NCI-H2227 (cell line): ENCODE data around the gene RAB40B.
"Not testable (repeated sequence)": the region's sequence is repeated elsewhere in the genome, so short reads cannot be mapped to it uniquely, and the experiment has no call there.

Experiments used
- DNase-seq: peaks from one replicate; lab custom pipeline; 2025; ENCODE audit not compliant: unreplicated experiment; lab: John Stamatoyannopoulos, UW

The RAB40B gene

DNA sequence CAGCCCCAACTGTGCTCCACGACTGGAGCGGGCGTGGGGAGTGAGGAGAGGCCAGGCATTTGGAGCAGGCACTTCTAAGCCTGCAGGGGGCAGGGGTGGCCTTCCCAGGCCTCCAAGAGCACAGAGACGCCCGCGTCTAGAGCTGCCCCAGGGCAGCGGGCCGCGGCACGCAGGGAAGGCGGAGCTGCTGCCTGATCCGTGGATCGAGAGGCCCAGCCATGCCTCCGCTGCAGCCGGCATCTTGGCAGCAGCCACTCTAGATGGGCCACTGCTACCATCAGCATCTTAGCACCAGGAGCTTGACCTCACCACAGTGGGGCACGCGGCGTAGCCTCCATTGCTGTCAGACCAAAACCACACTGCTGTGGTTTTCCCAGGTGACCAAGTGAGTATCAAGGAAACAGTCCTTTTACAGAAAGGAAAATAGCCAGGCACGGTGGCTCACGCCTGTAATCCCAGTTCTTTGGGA is 29.8 kb downstream of the RAB40B start:
- DNase-seq = no peak

DNA sequence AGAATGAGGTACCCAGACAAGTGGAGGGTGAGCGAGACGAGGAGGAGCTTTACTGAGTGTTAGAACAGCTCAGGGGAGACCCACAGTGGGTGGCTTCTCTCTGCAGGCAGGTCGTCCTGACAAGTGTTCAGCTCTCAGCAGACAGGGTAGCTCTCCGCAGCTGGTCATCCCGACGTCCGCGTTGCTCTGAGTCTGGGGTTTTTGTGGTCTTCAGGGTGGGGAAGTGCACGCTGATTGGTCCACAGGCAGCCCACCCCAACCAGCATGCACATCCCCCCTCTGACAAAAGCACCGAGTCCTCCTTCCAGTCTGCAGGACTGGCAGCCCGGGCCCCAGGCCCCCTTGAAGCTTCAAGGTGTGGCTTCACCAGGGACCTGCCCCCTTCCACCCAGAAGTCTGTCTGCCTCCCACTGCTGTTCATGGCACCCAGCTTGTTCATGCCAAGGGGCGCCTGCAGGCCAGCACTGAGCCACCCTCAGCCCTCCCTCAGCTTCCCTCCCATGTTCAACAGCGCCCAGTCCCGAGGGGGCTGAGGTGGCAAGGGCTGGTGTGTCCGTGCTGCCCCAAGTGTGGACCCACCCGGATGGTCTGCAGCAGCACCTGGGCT is 30.4 kb downstream of the RAB40B start:
- DNase-seq = no peak

DNA sequence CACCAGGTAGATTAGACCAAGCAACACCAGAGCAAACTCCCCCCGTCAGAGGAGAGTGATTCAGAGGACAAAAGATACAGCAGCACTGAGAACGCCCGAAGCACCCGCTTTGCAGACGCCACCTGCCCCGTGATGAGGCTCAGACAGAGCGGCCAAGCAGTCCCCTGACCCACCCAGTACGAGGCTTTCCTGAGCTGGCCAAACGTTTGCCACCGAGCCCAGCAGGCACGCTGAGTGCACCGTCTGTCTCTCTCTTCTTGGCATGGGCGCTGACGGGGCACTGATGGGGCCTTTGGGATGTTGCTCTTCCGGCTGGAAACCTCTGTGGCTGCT is 30.9 kb downstream of the RAB40B start:
- DNase-seq = no peak

DNA sequence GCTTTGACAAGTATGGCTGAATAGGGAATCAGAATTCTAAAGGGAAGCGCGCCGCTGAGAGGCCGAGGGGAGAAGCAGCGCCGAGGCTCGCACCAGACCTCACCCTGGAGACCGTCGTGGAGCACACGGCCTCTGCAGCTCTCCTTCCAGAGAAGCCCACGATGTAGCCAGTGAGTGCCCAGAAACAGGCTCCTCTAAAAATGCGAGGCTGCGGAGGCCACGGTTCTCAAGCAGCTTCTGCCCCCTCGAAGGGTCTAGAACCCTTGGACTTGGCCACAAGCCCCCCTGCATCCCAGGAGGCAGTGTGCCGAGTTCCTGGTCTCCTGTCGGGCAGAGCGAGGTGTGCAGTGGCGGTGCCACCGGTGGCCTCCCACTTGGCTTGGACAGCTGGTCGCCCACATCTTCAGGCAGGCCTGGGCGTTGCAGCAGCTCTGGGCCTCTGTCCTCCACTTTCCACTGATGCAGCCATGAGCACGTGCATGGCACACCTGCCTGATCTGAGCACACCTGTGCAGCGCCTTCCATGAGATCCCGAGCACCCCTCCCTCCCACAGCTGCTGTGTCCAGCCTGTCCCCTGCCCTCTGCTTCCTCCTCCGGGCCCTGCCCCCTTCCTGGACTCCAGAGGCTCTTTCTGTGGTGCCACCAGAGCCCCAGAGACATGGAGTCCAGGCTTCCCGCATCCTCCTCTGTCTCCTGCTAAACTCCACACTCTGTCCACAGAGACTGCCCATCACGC is 31.4 kb downstream of the RAB40B start:
- DNase-seq = no peak

DNA sequence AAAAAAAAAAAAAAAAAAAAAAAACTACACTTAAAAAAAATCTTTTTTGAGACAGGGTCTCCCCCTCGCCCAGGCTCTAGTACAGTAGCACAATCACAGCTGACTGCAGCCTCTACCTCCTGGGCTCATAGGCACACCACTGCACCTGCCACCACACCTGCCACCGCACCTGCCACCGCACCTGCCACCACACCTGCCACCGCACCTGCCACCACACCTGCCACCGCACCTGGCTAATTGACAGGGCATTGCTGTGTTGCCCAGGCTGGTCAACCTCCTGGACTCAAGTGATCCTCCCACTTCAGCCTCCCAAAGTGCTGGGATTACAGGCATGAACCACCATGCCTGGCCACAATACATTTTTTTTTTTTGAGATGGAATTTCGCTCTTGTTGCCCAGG is 32.6 kb downstream of the RAB40B start:
- DNase-seq = no peak

DNA sequence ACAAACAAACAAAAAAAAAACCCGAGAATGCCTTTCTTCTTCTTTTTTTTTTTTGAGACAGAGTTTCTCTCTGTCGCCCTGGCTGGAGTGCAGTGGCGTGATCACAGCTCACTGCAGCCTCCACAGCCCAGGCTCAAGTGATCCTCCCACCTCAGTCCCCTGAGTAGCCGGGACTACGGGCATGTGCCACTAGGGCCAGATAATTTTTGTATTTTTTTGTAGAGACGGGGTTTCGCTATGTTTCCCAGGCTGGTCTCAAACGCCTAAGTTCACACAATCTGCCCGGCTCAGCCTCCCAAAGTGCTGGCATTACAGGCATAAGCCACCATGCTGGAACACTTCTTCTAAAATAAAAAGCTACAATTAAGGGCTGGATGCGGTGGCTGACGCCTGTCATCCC is 33.3 kb downstream of the RAB40B start:
- no peak for DNase-seq

DNA sequence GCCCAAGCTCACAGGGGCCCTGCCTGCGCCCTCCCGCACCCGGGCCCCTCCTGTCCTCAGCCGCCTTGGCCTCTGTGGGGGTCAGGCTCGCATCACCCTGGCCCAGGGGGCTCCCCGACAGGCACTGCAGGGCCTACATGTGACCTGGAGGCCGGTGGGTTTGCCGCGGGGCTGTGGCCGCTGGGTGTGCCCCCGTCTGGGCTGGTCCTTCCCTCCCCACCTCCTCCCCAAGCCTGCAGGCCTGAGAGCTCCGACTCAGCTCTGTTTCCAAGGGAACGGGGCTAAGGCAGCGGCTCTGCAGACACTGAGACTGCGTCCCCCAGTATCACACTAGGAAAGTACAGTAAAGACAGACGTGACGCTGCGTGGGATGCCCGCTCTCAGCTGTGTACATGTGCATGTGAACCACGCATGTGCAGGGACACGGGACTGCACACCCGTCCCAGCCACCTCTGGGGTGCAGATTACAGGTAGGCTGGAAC is 33.8 kb downstream of the RAB40B start:
- DNase-seq = peak; percentile 78

DNA sequence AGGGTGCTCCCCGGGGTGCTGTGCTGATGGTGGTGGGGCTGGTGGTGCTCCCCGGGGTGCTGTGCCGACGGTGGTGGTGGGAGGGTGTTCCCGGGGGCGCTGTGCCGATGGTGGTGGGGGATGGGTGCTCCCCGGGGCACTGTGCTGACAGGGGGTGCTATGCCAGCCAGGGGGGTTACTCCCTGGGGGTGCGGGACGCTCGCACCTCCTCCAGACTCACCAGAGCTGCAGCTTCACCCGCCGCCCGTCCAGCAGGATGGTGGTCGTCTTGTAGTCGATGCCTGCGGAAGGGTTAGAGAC is 34.3 kb downstream of the RAB40B start:
- no peak for DNase-seq

DNA sequence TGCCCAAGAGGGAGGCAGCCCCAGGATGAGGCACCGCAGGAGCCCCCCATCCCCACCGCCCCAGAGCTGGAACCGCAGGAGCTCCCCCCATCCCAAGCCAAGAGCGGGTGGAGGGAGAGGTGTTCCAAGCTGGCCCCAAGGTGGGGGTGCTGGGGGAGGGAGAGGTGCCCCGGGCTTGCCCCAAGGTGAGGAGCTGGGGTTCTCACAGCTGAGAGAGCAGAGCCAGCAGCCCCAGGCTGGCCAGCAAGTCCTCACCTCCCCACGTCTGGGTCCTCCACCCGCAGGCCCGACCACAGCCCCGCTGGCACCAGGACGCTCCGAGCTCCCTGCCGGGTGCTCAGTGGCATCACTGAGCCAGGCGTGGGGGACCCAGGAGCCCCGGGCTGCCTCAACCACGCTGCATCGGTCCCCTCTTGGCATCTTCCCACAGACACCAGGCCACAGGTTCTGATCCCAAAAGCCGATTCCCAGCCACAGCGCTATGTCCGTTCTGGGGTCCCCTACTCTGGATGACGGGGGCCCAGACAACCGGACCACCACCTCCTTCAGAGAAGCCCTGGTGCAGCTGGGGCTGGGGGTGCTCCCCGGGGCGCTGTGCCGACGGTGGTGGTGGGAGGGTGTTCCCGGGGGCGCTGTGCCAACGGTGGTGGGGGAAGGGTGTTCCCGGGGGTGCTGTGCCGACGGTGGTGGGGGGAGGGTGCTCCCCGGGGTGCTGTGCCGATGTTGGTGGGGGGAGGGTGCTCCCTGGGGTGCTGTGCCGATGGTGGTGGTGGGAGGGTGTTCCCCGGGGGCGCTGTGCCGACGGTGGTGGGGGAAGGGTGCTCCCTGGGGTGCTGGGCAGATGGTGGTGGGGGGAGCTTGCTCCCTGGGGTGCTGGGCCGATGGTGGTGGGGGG is 34.9 kb downstream of the RAB40B start:
- DNase-seq = no peak

DNA sequence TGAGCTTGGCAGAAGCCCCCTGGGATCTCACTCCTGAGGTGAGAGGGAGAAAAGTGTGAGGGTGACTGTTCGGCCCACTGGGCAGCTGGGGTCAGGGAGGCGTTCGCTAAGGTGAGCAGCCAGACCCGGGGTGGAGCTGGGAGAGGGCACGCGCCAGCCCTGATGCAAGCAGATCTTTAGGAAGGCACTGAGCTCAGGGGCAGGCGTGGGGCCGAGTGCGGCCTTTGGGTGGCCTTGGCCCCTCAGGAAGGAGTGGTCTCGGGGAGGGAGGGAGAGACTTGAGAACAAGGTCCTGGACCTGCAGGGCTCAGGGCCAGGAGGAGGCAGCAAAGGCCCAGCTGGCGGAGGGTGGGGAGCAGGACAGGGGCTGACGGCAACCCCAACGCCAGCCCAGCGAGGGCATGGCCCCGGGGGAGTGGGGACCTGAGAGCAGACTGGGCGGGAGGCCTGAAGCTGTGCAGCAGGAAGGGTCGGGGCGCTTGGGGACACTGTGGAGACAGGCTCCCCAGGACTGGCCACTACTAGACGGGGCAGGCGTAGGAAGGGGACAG is 35.7 kb downstream of the RAB40B start:
- DNase-seq = no peak

DNA sequence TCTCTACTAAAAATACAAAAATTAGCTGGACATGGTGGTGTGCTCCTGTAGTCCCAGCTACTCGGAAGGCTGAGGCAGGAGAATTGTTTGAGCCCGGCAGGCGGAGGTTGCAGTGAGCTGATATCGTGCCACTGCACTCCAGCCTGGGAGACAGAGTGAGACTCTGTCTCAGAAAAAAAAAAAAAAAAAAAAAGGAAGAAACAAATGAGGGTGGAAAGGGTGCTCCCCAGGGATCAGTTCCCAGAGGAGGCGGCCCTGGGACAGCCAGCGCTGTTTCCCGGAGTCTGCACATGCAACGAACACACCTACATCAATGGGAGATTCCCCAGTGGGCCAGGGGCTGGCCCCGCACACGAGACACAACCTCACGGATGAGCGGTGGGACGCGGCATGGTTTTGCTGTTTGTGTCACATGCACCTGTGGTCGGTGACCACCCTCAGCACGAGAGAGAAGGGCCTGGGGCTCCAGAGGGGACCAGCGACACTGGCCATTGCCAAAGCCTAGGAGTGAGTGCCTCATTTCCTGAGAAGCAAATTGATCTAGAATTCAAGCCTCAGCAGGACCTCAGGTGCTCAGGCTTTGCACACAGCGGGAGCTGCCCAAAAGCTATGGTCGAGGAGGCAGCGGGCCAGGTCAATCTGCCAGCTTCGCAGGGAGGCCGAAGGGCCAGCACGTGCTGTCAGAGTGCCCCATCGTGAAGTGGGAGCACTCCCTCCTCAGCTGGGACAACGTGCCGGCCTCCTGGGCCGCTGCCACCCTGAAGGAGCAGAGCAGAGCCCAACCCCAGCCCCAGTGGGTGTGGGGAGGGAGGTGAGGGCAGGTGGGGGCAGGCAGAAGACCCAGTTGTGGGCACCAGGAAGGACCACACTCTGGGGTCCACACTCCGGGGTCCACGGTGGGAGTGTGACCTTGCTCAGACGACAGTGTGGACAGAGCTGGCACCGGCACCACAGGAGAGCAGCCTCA is 36.5 kb downstream of the RAB40B start:
- DNase-seq = no peak

DNA sequence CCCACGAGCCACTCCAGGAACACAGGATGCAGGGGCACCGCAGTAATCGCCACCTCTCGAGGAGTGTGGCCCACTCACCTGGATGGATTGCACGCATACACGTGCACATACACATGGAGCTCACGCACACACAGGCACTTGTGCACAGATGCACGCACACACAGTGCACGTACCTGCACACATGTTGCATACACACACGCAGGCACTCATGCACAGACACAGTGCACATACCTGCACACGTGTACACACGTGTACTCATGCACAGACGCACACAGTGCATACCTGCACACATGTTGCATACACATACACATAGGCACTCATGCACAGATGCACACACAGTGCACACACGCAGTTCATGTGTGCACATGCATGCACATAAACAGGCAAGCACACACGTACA is 38.6 kb downstream of the RAB40B start:
- DNase-seq = no peak

DNA sequence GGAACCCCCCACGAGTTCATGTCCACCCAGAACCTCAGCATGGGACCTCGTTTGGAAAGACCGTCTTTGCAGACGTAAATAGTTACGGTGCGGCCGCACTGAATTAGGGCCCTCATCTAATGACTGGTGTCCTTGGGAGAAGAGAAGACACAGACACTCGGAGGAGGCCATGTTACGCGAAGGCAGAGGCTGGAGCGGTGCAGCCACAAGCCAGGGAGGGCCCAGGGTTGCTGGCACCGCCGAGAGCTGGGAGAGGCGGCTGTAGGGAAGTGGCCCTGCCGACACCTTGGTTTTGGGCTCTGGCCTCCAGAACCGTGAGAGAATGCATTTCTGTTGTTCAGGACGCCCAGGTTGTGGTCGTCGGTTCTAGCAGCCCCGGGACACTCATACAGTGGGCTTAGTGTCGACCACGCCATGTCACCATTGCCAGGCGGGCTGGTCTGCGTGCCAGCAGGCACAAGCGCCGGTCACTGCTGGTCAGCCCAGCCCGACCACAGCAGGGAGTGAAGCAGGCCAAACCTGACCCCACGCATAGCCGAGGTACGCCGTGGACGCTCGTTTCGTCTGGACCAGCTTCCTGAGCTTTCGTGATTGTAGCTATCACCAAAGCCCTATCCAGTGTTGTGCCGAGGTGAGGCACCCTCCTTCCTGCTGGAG is 39.6 kb downstream of the RAB40B start:
- no peak for DNase-seq

DNA sequence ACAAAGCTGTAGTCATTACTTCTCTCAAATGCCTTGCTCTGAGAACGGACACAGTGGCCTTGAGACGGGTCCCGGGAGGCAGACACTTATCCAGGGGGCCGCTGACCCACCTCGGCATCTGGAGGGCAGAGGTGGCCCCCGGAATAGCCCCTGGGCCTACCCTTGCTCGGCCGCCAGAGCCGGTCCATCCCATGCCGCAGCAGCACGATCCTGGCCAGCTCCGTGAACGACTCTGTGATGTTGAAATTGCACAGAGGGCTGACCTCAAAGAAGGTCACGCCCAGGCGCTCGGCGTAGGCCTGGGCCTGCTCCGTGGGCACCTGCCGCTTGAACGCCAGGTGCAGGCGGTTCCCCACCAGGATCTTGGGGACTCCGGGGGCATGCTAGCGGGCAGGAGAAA is 40.2 kb downstream of the RAB40B start:
- DNase-seq = no peak

DNA sequence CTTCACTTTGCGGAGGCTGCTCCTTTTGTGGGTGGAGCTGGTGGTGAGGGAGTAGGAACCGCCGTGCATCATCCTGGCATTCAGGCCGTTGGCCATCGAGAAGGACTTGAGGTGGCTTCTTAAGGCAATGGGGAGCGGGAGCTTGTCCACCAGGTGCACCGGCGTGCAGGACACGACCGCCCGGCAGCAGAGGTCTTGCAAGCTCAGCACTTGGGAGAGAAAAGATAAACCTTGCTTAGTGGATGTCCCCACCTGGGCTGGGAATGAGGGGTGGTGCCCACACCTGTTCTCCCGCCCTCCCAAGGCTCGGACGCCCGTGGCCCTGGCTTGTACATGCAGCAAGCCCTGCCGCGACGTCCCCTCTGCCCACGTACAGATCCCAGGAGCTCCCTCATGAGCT is 40.6 kb downstream of the RAB40B start:
- DNase-seq = no peak

DNA sequence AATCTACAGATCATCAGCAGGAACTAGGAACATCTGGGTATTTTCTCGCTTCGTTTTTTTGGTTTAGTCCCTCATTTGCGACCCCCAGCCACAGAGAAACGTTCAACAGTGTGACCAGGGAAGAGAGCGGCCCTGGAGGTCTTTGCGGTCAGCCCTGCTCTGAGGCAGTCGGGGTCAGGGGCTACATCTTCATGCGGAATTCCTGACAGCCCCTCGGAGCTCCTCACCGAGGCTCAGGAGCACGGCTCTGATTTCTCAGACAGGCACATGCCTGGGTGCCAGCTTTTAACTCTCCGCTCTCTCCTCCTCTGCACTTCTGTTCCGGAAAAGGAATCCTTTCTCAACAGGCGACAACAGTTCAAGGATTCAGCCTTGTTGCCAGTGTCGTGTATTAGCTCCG is 42.2 kb downstream of the RAB40B start:
- no peak for DNase-seq

DNA sequence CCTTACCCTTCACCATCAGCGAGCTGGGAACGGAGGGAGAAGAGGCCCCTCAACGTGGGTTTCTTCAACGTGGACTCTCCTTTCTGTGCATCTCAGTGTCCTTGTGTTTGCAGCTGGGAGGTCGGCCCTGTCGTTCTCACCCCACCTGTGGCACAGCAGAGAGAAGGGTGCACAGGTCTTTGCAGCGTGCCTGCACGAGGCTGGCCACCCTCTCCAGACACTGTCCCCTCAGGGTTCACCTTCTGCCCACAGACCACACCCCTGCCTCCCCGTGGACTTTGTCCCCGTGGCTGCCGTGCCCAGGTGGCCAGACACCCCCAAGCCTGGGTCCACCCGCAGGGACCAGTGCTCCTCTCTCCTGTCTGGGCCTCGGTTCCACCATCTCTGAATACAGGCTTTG is 43.0 kb downstream of the RAB40B start:
- no peak for DNase-seq

DNA sequence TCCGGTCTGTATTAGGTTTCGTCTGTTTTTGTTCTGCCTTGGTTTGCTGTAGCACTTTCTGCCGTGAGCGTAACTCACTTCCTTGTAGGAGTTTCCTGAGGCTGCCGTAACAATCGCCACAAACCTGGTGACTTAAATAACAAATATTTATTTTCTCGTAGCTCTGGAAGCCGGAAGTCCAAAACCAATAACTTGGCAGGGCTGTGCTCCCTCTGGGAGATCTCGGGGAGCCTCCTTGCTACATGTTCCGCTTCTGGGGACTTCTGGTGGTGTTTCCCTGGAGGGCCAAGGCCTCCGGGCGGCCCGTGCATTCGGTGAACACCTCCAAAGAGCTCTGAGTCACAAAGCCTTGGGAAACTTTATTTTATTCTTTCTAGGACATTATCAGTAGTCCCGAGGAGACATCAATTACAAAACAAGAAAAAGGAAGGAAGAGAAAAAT is 43.4 kb downstream of the RAB40B start:
- no peak for DNase-seq

DNA sequence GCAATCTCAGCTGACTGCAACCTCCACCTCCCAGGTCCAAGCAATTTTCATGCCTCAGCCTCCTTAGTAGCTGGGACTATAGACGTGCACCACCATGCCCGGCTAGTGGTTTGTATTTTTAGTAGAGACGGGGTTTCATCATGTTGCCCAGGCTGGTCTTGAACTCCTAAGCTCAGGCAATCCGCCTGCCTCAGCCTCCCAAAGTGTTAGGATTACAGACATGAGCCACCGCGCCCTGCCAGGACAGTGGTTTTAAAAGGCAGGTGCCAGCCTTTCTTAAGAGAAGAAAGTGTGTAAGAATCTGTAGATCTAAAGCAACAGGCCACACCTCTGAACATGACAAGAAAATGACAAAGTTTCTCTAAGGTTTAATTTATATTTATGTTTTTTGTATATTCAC is 43.9 kb downstream of the RAB40B start:
- DNase-seq = not testable (repeated sequence)
